Cardiac muscle cell (in vitro differentiated cells and primary cell): ENCODE results near the gene CSF2. TPM values are rescaled to one million over a fixed set of nuclear protein-coding genes. Genes with fewer than 3 reads are reported as not detected.

Experiments
- DNase-seq, 2 donors: peaks; one replicate each; pipeline versions ENCODE4 v3.0.0 to v3.0.0-alpha.2; 2010 to 2017; ENCODE audit warnings: low read depth in 1 of 2, low spot score in 1 of 2
- H3K27ac ChIP-seq: fragments of 200-600 bp; sonication (generic); 2 replicates; pipeline ENCODE4 v1.5.1; 2016
- H3K27me3 ChIP-seq: fragments of 200-600 bp; sonication (generic); 2 replicates; pipeline ENCODE4 v1.6.0; 2016; ENCODE audit warnings: control low read depth
- H3K36me3 ChIP-seq: fragments of 200-600 bp; sonication (generic); 2 replicates; pipeline ENCODE4 v1.5.1; 2016; ENCODE audit warnings: control low read depth
- H3K4me1 ChIP-seq: fragments of 200-600 bp; sonication (generic); 2 replicates; pipeline ENCODE4 v1.8.1; 2017; ENCODE audit warnings: low read depth, mild to moderate bottlenecking, mixed run types
- H3K4me3 ChIP-seq: fragments of 200-600 bp; sonication (generic); 2 replicates; pipeline ENCODE4 v1.5.1; 2016; ENCODE audit warnings: mild to moderate bottlenecking
- H3K9me3 ChIP-seq: fragments of 200-600 bp; sonication (generic); 2 replicates; pipeline ENCODE4 v1.5.1; 2017; ENCODE audit warnings: low read depth, mild to moderate bottlenecking, control low read depth
- CTCF ChIP-seq: IDR thresholded peaks from 2 replicates; pipeline ENCODE4 v1.5.1; 2012; ENCODE audit warnings: low read depth, mild to moderate bottlenecking, low read length
- polyA plus RNA-seq: library from polyadenylated mRNA; unstranded; fragments of >200 nt; fragmentation: Nextera tagmentation; extraction: Ambion mirVana; gene quantifications from 2 replicates; pipeline ENCODE4 v1.2.1, GENCODE V29; 2016
- total RNA-seq: library from RNA; depleted of rRNA; stranded (reverse); fragments of >200 nt; gene quantifications from 2 replicates; pipeline ENCODE4 v1.2.3, GENCODE V29; 2016

Gene CSF2
- total and polyA plus RNA-seq, 2 experiments from 2014 or later = not detected

- no peak for TF ChIP-seq CTCF
- H3K4me3 ChIP-seq = no peak overlapping the region
- H3K4me1 ChIP-seq = no peaks in the 10 kb centered on the region
- no peaks in the 10 kb centered on the region for H3K36me3 ChIP-seq
- no peaks in the 10 kb centered on the region for H3K9me3 ChIP-seq
- no peak for DNase-seq
- H3K27ac ChIP-seq = no peak overlapping the region
- H3K27me3 ChIP-seq = no peaks in the 10 kb centered on the region
Measured at GRCh38 chr5:132027027-132027426, 46.6 kb upstream of the CSF2 start.

- Histone ChIP-seq H3K4me1 (no peaks in the 10 kb centered on the region), H3K9me3 (no peaks in the 10 kb centered on the region), H3K36me3 (no peaks in the 10 kb centered on the region), H3K27ac (no peak overlapping the region), H3K4me3 (no peak overlapping the region), H3K27me3 (no peaks in the 10 kb centered on the region)
- no peak for TF ChIP-seq CTCF
- no peak for DNase-seq
Measured at GRCh38 chr5:132029609-132030330, 43.8 kb upstream of the CSF2 start.

- TF ChIP-seq CTCF = no peak
- Histone ChIP-seq H3K27me3 (no peaks in the 10 kb centered on the region), H3K9me3 (no peaks in the 10 kb centered on the region), H3K4me3 (no peak overlapping the region), H3K36me3 (no peaks in the 10 kb centered on the region), H3K4me1 (no peaks in the 10 kb centered on the region), H3K27ac (no peak overlapping the region)
- DNase-seq = no peak
Measured at GRCh38 chr5:132030610-132031009, 43.0 kb upstream of the CSF2 start.

GRCh38 chr5:132032196-132032595 lies 41.4 kb upstream of the CSF2 start:
- Histone ChIP-seq H3K4me1 (no peaks in the 10 kb centered on the region), H3K9me3 (no peaks in the 10 kb centered on the region), H3K36me3 (no peaks in the 10 kb centered on the region), H3K27me3 (peaks cover 3% of the 10 kb centered on the region), H3K4me3 (no peak overlapping the region), H3K27ac (no peak overlapping the region)
- DNase-seq = no peak
- TF ChIP-seq CTCF = no peak

- Histone ChIP-seq H3K9me3 (no peaks in the 10 kb centered on the region), H3K4me1 (no peaks in the 10 kb centered on the region), H3K36me3 (no peaks in the 10 kb centered on the region), H3K27me3 (peaks cover 3% of the 10 kb centered on the region), H3K27ac (no peak overlapping the region), H3K4me3 (no peak overlapping the region)
- DNase-seq = no peak
- no peak for TF ChIP-seq CTCF
Measured at GRCh38 chr5:132033122-132033521, 40.5 kb upstream of the CSF2 start.
